Activated CD8-positive, alpha-beta T cell treated with anti-CD3 and anti-CD28 coated beads for 36 hours (primary cell): ENCODE measurements around the gene XXYLT1. TPM values are rescaled to one million over a fixed set of nuclear protein-coding genes. Genes with fewer than 3 reads are reported as not detected.

ENCODE experiments used
- ATAC-seq: fragments of 200-7000 bp; cut with Tn5 transposase; one replicate; pipeline ENCODE4 v1.10.0; 2021; ENCODE audit warnings: mild to moderate bottlenecking, moderate library complexity
- CTCF ChIA-PET: fragments of 350-600 bp; sonication (Branson Sonifier 250); formaldehyde crosslinking; loops from one replicate; lab custom pipeline; 2021; ENCODE audit warnings: antibody characterized with exemption; lab: Charles Lee
- POLR2A ChIA-PET: fragments of 350-600 bp; sonication (Branson Sonifier 250); formaldehyde crosslinking; loops from one replicate; lab custom pipeline; 2021; ENCODE audit warnings: antibody characterized with exemption; lab: Charles Lee
- DNase-seq: peaks from one replicate; pipeline ENCODE4 v3.0.0-alpha.2; 2020
- H3K27ac Mint-ChIP-seq: one replicate; pipeline ENCODE4 v1.8.0; 2021; ENCODE audit warnings: mild to moderate bottlenecking, mixed read lengths
- H3K27me3 Mint-ChIP-seq: one replicate; pipeline ENCODE4 v1.8.0; 2021; ENCODE audit warnings: mixed read lengths
- H3K36me3 Mint-ChIP-seq: one replicate; pipeline ENCODE4 v1.8.0; 2021; ENCODE audit warnings: low read depth, mixed read lengths
- H3K4me1 Mint-ChIP-seq: one replicate; pipeline ENCODE4 v1.8.0; 2021; ENCODE audit warnings: low read depth, mixed read lengths
- H3K4me3 Mint-ChIP-seq: one replicate; pipeline ENCODE4 v1.8.0; 2021; ENCODE audit warnings: mild to moderate bottlenecking, moderate library complexity, mixed read lengths
- H3K9me3 Mint-ChIP-seq: one replicate; pipeline ENCODE4 v1.8.0; 2021; ENCODE audit warnings: mixed read lengths
- intact Hi-C: fragments of 100-400 bp; cut with micrococcal nuclease; formaldehyde crosslinking; loops from one replicate; pipeline ENCODE4 v1.10.0; 2022
- total RNA-seq, 2 experiments: library from RNA; stranded (reverse); gene quantifications; one replicate each; pipeline ENCODE4 v1.2.3, GENCODE V29; 2021
- TF ChIP-seq, protein P1 (sequence below): fragments of 200-600 bp; IDR thresholded peaks from one replicate; pipeline ENCODE4 v1.8.0; 2022; ENCODE audit warnings: antibody characterized with exemption, mild to moderate bottlenecking

XXYLT1 gene
- total RNA-seq, 2 experiments from 2014 or later = 8.4 to 9.6 TPM

DNA sequence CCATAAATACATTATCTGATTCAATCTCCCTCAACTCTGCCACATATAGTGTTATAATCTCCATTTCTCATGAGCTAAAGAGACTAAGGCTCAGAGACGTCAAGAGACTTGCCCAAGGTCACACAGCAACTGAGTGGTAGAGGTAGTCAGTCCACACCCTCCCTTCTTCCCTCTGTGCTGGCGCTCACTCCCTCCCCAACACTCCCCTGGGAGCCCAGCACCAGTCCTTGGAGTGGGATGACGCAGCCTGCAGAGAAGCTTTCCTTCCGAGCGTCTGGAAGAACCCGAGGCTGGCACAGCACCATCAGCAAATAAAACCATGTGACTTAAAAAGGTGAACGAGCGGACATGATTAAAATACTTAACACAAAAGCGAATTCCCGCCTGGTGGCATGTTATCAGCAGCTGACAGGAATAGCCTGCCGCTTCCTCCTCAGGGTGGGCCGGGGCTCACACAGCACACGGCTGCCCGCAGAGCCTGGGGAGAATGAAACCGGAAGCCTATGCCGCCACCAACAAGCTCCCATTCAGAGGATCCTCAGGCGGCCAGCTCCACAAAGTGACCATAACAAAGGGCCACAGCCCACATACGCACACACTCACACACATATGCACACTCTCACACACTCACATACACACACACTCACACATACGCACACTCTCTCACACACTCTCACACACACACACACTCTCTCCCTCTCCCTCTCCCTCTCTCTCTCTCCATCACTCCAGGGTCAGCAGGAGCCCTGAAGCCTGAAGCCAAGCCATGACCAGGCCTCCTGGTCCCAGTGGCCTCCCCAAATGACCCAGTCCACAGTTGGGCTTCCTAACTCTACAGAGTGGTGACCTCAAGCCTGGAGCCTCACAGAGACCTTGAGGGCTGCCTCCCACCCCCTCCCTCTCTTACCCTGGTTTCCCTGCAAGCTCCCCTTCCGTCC lies 120.5 kb downstream of the XXYLT1 start:
- ATAC-seq (peak; percentile 61), DNase-seq (peak; percentile 54)
- peaks cover 57% of the 10 kb centered on the region for H3K4me1 Mint-ChIP-seq
- peak overlapping the region; percentile 59 for H3K4me3 Mint-ChIP-seq
- no peaks in the 10 kb centered on the region for H3K9me3 Mint-ChIP-seq
- CTCF ChIA-PET = no interaction called here
- intact Hi-C loops = no loop called here
- no peaks in the 10 kb centered on the region for H3K27me3 Mint-ChIP-seq
- peaks cover 3% of the 10 kb centered on the region for H3K36me3 Mint-ChIP-seq
- TF ChIP-seq, protein P1, sequence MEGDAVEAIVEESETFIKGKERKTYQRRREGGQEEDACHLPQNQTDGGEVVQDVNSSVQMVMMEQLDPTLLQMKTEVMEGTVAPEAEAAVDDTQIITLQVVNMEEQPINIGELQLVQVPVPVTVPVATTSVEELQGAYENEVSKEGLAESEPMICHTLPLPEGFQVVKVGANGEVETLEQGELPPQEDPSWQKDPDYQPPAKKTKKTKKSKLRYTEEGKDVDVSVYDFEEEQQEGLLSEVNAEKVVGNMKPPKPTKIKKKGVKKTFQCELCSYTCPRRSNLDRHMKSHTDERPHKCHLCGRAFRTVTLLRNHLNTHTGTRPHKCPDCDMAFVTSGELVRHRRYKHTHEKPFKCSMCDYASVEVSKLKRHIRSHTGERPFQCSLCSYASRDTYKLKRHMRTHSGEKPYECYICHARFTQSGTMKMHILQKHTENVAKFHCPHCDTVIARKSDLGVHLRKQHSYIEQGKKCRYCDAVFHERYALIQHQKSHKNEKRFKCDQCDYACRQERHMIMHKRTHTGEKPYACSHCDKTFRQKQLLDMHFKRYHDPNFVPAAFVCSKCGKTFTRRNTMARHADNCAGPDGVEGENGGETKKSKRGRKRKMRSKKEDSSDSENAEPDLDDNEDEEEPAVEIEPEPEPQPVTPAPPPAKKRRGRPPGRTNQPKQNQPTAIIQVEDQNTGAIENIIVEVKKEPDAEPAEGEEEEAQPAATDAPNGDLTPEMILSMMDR = no peak
- POLR2A ChIA-PET = interaction anchor here (0.9 to 1.1 kb wide), 4 partner anchors 8 to 478 kb away, joined by 3 to 4 read pairs (median 3); partner anchors contain the start of gene LSG1
- peak overlapping the region; percentile 64 for H3K27ac Mint-ChIP-seq

DNA sequence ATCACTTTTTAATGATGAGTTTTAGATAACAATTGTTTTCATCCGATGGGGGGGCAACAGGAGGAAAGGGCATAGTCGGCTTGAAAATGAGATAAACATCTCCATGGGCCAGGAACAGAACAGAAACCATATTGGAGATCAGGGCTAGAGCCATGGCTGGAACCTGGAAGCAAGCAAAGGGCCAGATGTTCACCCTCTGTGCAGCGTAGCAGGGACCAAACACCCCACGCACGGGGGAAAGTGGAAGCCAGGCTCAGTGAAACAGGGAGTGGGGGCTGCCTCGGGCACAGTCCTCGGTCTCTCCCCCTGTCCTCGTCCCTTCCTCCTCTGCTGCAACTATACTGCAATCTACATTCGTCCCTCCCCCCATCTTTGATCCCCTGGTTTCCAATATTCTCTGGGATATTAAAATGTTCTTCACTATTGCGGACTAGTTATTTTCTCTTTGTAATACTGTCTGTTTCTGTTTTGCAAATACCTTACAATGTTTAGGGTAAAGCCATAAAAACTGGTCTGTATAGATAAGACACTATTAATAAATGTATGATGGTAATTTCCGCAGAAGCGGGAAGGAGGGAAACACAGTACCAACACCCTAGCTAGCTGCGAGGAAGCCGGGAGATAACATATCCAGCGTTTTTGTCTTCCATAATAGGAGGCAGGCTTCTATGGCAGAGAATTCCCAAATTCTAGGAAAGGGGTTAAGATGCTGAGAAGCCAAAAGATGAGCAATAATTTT lies 121.5 kb downstream of the XXYLT1 start:
- intact Hi-C loops = no loop called here
- Mint-ChIP-seq H3K4me1 (peaks cover 49% of the 10 kb centered on the region), H3K4me3 (no peak overlapping the region), H3K36me3 (peaks cover 3% of the 10 kb centered on the region), H3K27ac (no peak overlapping the region), H3K27me3 (no peaks in the 10 kb centered on the region), H3K9me3 (no peaks in the 10 kb centered on the region)
- ATAC-seq (no peak), DNase-seq (no peak)
- TF ChIP-seq, protein P1 = no peak
- CTCF ChIA-PET = no interaction called here
- POLR2A ChIA-PET = interaction anchor here (1.0 to 1.1 kb wide), 2 partner anchors 120 to 477 kb away, joined by 3 read pairs; partner anchors contain the start of gene LSG1

DNA sequence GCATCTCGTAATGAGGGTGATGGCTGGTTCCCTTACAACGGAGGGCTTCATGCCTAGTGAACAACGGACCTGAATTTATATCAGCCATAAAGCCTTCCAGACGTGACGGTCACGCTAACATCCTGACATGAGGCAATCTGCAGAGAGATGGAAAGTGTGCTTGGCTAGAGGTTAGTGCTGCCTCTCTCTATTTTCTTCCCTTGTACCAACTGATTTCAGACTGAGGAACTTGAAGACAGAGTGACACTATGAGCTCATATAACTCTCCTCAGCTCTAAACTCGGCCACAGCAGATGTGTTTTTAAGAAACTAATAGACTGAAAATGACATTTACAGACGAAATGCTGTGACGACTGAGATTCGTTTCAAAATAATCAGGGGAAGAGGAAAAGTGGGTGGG lies 122.4 kb downstream of the XXYLT1 start:
- Mint-ChIP-seq H3K27ac (no peak overlapping the region), H3K27me3 (no peaks in the 10 kb centered on the region), H3K9me3 (no peaks in the 10 kb centered on the region), H3K4me3 (peak overlapping the region; percentile 67), H3K4me1 (peaks cover 43% of the 10 kb centered on the region), H3K36me3 (peaks cover 3% of the 10 kb centered on the region)
- intact Hi-C loops = no loop called here
- TF ChIP-seq, protein P1 = no peak
- ChIA-PET POLR2A (no interaction called here), CTCF (no interaction called here)
- DNase-seq = peak; percentile 9
- no peak for ATAC-seq

DNA sequence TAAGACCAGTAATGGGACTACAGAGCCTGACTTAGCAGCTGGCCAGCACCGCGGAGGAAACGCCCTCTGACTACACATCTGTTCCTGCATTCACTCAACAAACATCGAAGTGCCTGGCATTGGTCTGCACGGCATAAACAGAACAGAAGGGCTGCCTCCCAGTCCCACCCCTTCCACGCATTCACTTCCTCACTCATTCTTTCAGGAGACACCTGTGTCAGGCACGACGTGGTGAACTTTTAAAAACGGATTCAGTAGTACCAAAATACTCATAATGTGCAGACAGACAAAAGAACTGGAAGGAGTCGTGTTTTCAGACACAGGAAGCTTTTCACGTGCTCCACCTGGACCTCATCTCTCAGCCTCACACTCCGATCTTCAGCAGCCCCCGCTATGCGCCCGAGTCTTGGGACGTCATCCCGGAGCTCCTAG lies 123.3 kb downstream of the XXYLT1 start:
- POLR2A ChIA-PET = no interaction called here
- intact Hi-C loops = no loop called here
- peak; percentile 80 for ATAC-seq
- peak; percentile 73 for DNase-seq
- Mint-ChIP-seq H3K9me3 (no peaks in the 10 kb centered on the region), H3K27me3 (no peaks in the 10 kb centered on the region), H3K4me3 (peak overlapping the region; percentile 67), H3K36me3 (peaks cover 7% of the 10 kb centered on the region), H3K4me1 (peaks cover 43% of the 10 kb centered on the region), H3K27ac (peak overlapping the region; percentile 40)
- TF ChIP-seq, protein P1 = no peak
- CTCF ChIA-PET = no interaction called here
